ENCODE results near the gene SLC30A3.

DNA sequence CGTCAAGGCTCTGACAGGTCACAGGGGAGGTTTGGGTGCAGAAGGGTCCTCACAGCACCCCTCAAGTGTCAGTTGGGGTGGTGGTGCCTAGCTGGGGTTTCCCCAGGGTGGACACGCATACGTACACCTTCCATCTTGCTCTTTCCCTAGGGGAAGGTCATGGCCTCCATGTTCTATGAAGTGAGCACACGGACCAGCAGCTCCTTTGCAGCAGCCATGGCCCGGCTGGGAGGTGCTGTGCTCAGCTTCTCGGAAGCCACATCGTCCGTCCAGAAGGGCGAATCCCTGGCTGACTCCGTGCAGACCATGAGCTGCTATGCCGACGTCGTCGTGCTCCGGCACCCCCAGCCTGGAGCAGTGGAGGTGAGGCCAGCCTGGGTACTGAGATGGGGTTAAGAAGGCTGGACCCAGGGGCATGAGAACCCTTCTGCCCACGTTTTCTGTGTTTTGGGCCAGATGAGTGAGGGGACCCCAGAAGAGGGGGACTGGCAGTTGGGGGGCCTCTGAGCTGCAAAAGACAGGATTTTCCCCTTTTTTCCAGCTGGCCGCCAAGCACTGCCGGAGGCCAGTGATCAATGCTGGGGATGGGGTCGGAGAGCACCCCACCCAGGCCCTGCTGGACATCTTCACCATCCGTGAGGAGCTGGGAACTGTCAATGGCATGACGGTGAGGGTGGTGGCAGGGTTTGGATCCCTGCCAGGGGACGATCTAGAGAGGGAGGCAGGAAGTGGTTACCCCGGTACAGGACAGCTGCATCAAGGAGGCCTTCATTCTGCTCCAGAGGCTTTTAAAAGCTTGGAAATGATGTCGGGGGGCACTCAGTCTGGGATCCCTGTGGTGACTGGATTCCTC is 20.9 kb downstream of the SLC30A3 start:
- TF ChIP-seq, protein P1, sequence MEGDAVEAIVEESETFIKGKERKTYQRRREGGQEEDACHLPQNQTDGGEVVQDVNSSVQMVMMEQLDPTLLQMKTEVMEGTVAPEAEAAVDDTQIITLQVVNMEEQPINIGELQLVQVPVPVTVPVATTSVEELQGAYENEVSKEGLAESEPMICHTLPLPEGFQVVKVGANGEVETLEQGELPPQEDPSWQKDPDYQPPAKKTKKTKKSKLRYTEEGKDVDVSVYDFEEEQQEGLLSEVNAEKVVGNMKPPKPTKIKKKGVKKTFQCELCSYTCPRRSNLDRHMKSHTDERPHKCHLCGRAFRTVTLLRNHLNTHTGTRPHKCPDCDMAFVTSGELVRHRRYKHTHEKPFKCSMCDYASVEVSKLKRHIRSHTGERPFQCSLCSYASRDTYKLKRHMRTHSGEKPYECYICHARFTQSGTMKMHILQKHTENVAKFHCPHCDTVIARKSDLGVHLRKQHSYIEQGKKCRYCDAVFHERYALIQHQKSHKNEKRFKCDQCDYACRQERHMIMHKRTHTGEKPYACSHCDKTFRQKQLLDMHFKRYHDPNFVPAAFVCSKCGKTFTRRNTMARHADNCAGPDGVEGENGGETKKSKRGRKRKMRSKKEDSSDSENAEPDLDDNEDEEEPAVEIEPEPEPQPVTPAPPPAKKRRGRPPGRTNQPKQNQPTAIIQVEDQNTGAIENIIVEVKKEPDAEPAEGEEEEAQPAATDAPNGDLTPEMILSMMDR (IDR thresholded peaks at IDR 0.05; ENCODE audit: low read depth, low read length): no peak
- TF ChIP-seq POLR2A (IDR thresholded peaks at IDR 0.05; ENCODE audit: extremely low read depth, insufficient read length) (no peak), MYC (IDR thresholded peaks at IDR 0.05; ENCODE audit: low read depth, low read length) (no peak)
- TF ChIP-seq, protein P2, sequence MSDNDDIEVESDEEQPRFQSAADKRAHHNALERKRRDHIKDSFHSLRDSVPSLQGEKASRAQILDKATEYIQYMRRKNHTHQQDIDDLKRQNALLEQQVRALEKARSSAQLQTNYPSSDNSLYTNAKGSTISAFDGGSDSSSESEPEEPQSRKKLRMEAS (IDR thresholded peaks at IDR 0.05; ENCODE audit: low read depth, low read length): no peak

All from NB4 (cell line).